Left renal pelvis (tissue), 4 donors: Measurements from ENCODE around the gene MIER2. TPM values are rescaled to one million over a fixed set of nuclear protein-coding genes. Genes with fewer than 3 reads are reported as not detected.
"Not testable (repeated sequence)": the region's sequence is repeated elsewhere in the genome, so short reads cannot be mapped to it uniquely, and the experiment has no call there.

Source experiments
- DNase-seq, 4 donors: peaks; one replicate each; pipeline ENCODE4 v3.0.0-alpha.2; 2013; ENCODE audit warnings: low read depth in 4 of 4, low spot score in 3 of 4
- polyA plus RNA-seq, 4 donors: library from polyadenylated mRNA; unstranded; fragments of 120-200 nt; gene quantifications; one replicate each; pipeline ENCODE4 v1.2.1, GENCODE V29; 2013; ENCODE audit not compliant: insufficient read length in 4 of 4

Gene MIER2
- polyA plus RNA-seq, 4 donors = 23.5 to 33.9 (median 28.2) TPM

- no peak for DNase-seq
Measured at GRCh38 chr19:262125-262524, 82.5 kb downstream of the MIER2 start.

GRCh38 chr19:256804-257203, 87.8 kb downstream of the MIER2 start:
- DNase-seq = not testable (repeated sequence)

Other genes starting within 250 kb of the MIER2 start
- not detected for gene OR4F17, start 237.7 kb downstream of the MIER2 start, polyA plus RNA-seq
- 1 to 10 TPM; 1.2 to 4.4 (median 3.0) TPM for gene PLPP2, start 53.4 kb downstream of the MIER2 start, polyA plus RNA-seq
- 1 to 10 TPM; 1.2 to 2.9 (median 1.8) TPM for gene C2CD4C, start 64.4 kb upstream of the MIER2 start, polyA plus RNA-seq
- gene SHC2, start 116.2 kb upstream of the MIER2 start, polyA plus RNA-seq = 10 to 100 TPM; 24.6 to 39.6 (median 29.3) TPM
- 1 to 10 TPM; 2.8 to 5.8 (median 4.5) TPM for gene MADCAM1, start 151.7 kb upstream of the MIER2 start, polyA plus RNA-seq
- 10 to 100 TPM in 2 of 4 donors, 1 to 10 TPM in 2; 5.3 to 16.9 (median 9.5) TPM for gene TPGS1, start 162.7 kb upstream of the MIER2 start, polyA plus RNA-seq
- 10 to 100 TPM; 50.0 to 71.2 (median 60.9) TPM for gene CDC34, start 187.0 kb upstream of the MIER2 start, polyA plus RNA-seq
- gene GZMM, start 199.3 kb upstream of the MIER2 start, polyA plus RNA-seq = under 1 TPM in 3 of 4 donors, not detected in 1; 0.23 to 0.94 (median 0.37) TPM
- 100 to 1,000 TPM; 264 to 534 (median 410) TPM for gene BSG, start 227.8 kb upstream of the MIER2 start, polyA plus RNA-seq
- gene HCN2, start 245.1 kb upstream of the MIER2 start, polyA plus RNA-seq = under 1 TPM; 0.19 to 0.74 (median 0.38) TPM